Fibroblast of villous mesenchyme (primary cell): ENCODE measurements around the gene AMTN. TPM values are rescaled to one million over a fixed set of nuclear protein-coding genes. Genes with fewer than 3 reads are reported as not detected.

Experiments used
- DNase-seq: peaks from one replicate; pipeline ENCODE4 v3.0.0-alpha.2; 2010; ENCODE audit warnings: low read depth
- H3K4me3 ChIP-seq: 2 replicates; pipeline ENCODE4 v1.5.1; 2011; ENCODE audit warnings: low read depth, mild to moderate bottlenecking, low read length
- CTCF ChIP-seq: IDR thresholded peaks from 2 replicates; pipeline ENCODE4 v1.5.1; 2012; ENCODE audit warnings: low read depth, mild to moderate bottlenecking, low read length; ENCODE audit not compliant: insufficient read depth
- total RNA-seq: library from RNA; depleted of rRNA; stranded (reverse); fragments of >200 nt; gene quantifications from 2 replicates; pipeline ENCODE4 v1.2.3, GENCODE V29; 2012

The AMTN gene
- total RNA-seq, 1 donor: not detected

- peak; percentile 38 for DNase-seq
- TF ChIP-seq CTCF: peak; percentile 98
- H3K4me3 ChIP-seq: no peak overlapping the region
Measured at GRCh38 chr4:70505151-70505748, 13.1 kb upstream of the AMTN start.

- no peak for TF ChIP-seq CTCF
- DNase-seq: peak; percentile 41
- no peak overlapping the region for H3K4me3 ChIP-seq
Measured at GRCh38 chr4:70508801-70509200, 9.6 kb upstream of the AMTN start.

GRCh38 chr4:70511365-70511764 is 7.0 kb upstream of the AMTN start:
- H3K4me3 ChIP-seq: no peak overlapping the region
- DNase-seq: no peak
- TF ChIP-seq CTCF: no peak

GRCh38 chr4:70515367-70516250 is 2.8 kb upstream of the AMTN start:
- H3K4me3 ChIP-seq: no peak overlapping the region
- no peak for TF ChIP-seq CTCF
- peak; percentile 64 for DNase-seq

- H3K4me3 ChIP-seq: no peak overlapping the region
- DNase-seq: peak; percentile 11
- no peak for TF ChIP-seq CTCF
Measured at GRCh38 chr4:70518716-70519115, 347 bp downstream of the AMTN start.

GRCh38 chr4:70522626-70523025 is 4.3 kb downstream of the AMTN start:
- no peak overlapping the region for H3K4me3 ChIP-seq
- DNase-seq: no peak
- TF ChIP-seq CTCF: no peak
